Body of pancreas (tissue), 4 donors: ENCODE measurements around the gene CD300H.

Source experiments
- POLR2A ChIP-seq, 3 donors: fragments of 450-650 bp; IDR thresholded peaks; one replicate each; pipeline ENCODE4 v1.6.1; 2016; ENCODE audit warnings: antibody characterized with exemption in 3 of 3, mild to moderate bottlenecking in 2 of 3
- TF ChIP-seq, protein P1 (sequence below), 7 experiments: fragments of 450-650 bp in 4 of 7; fragments of 200-600 bp in 3 of 7; sonication (generic) in 3 of 7; IDR thresholded peaks; one replicate each; pipeline ENCODE4 v1.5.1; 2016 to 2019; ENCODE audit warnings: antibody characterized with exemption in 7 of 7

DNA sequence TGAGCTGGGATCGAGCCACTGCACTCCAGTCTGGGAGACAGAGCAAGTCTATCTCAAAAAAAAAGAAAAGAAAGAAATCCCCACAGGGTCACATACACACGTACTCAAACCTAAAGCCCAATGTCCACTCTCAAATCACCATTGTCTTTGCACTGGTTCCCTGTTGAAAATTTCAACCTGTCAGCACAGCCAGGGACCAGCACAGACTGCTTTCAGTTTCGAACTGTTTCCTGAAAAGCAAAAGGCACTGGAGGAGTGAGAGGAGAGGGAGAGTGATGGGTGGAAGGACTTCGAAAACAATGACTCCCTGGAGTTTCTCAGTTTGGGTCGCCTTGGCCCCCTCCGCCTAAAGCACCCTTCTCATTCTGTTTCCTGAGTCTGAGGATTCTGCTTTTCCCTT is 12.4 kb downstream of the CD300H start:
- TF ChIP-seq, protein P1, sequence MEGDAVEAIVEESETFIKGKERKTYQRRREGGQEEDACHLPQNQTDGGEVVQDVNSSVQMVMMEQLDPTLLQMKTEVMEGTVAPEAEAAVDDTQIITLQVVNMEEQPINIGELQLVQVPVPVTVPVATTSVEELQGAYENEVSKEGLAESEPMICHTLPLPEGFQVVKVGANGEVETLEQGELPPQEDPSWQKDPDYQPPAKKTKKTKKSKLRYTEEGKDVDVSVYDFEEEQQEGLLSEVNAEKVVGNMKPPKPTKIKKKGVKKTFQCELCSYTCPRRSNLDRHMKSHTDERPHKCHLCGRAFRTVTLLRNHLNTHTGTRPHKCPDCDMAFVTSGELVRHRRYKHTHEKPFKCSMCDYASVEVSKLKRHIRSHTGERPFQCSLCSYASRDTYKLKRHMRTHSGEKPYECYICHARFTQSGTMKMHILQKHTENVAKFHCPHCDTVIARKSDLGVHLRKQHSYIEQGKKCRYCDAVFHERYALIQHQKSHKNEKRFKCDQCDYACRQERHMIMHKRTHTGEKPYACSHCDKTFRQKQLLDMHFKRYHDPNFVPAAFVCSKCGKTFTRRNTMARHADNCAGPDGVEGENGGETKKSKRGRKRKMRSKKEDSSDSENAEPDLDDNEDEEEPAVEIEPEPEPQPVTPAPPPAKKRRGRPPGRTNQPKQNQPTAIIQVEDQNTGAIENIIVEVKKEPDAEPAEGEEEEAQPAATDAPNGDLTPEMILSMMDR (IDR thresholded peaks at IDR 0.05) = no peak
- TF ChIP-seq POLR2A (IDR thresholded peaks at IDR 0.05) = no peak
